Nephron (organoid): ENCODE measurements around the gene NRCAM.

Source experiments
- H3K27ac Mint-ChIP-seq, 3 experiments: 2 replicates each; pipeline ENCODE4 v1.8.0; 2020; ENCODE audit warnings: mixed read lengths in 3 of 3, mild to moderate bottlenecking in 2 of 3, moderate library complexity in 1 of 3
- H3K27me3 Mint-ChIP-seq: 2 replicates; pipeline ENCODE4 v1.8.0; 2021; ENCODE audit warnings: low read depth, mild to moderate bottlenecking, moderate library complexity, mixed read lengths
- H3K36me3 Mint-ChIP-seq: 2 replicates; pipeline ENCODE4 v1.8.0; 2020; ENCODE audit warnings: low read depth, mixed read lengths
- H3K4me1 Mint-ChIP-seq: 2 replicates; pipeline ENCODE4 v1.8.0; 2020; ENCODE audit warnings: mixed read lengths
- H3K4me3 Mint-ChIP-seq, 3 experiments: 2 replicates each; pipeline ENCODE4 v1.8.0; 2020; ENCODE audit warnings: mild to moderate bottlenecking in 3 of 3, mixed read lengths in 3 of 3, moderate library complexity in 2 of 3
- H3K9me3 Mint-ChIP-seq: 2 replicates; pipeline ENCODE4 v1.8.0; 2020; ENCODE audit warnings: mixed read lengths
- TF ChIP-seq, protein P1 (sequence below), 3 experiments: fragments of 200-600 bp; sonication (generic); IDR thresholded peaks; one replicate each; pipeline ENCODE4 v1.5.0; 2021; ENCODE audit warnings: antibody characterized with exemption in 3 of 3; ENCODE audit not compliant: unreplicated experiment in 3 of 3

The NRCAM gene

DNA sequence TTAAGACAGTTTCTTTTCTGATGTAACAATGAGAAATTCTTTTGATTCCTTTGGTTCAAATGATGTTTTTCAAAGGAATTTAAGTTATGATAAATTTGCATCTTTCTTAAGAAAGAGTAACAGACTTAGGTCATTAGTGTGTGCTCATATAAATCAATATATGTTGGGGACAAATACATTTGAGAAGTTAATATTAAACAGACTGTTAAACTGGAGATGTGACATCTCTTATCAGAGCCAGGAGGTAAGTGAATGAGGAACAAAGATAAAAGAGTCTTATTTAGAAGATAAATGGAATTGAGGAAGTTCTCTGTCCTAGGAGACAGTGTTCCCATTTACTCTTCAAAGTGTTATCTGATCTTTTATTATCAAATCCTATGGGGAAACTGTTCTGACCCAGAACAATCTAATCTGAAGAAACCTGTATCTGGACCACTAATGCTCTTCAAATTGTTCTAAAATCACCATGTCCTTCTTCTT, 221.2 kb downstream of the NRCAM start:
- TF ChIP-seq, protein P1, sequence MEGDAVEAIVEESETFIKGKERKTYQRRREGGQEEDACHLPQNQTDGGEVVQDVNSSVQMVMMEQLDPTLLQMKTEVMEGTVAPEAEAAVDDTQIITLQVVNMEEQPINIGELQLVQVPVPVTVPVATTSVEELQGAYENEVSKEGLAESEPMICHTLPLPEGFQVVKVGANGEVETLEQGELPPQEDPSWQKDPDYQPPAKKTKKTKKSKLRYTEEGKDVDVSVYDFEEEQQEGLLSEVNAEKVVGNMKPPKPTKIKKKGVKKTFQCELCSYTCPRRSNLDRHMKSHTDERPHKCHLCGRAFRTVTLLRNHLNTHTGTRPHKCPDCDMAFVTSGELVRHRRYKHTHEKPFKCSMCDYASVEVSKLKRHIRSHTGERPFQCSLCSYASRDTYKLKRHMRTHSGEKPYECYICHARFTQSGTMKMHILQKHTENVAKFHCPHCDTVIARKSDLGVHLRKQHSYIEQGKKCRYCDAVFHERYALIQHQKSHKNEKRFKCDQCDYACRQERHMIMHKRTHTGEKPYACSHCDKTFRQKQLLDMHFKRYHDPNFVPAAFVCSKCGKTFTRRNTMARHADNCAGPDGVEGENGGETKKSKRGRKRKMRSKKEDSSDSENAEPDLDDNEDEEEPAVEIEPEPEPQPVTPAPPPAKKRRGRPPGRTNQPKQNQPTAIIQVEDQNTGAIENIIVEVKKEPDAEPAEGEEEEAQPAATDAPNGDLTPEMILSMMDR (IDR thresholded peaks at IDR 0.05; ENCODE audit: unreplicated experiment in 3 of 3): no peak
- Mint-ChIP-seq H3K27me3 (peaks cover 4% of the 10 kb centered on the region), H3K27ac (no peak overlapping the region), H3K4me3 (no peak overlapping the region), H3K9me3 (no peaks in the 10 kb centered on the region), H3K36me3 (no peaks in the 10 kb centered on the region), H3K4me1 (no peaks in the 10 kb centered on the region)

DNA sequence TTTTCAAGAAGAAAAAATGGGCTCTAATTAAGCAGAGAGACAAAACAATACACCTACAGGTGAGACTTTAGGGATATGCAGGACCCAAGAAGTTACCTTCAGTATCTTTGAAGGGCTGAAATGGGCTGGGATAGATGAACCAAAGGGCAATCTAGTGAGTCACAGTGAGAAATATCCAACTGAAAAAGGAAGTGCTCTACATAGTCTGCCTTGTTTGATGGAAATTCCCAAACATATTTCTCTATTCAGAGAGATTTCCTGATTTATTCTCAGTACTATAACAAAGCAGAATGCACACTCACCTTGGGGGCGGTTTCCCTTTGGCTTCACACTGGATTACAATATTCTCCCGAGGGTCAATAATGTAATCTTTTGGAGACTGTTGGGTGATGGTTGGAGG, 222.0 kb downstream of the NRCAM start:
- H3K36me3 Mint-ChIP-seq: no peaks in the 10 kb centered on the region

GRCh38 chr7:108232076-108232475, 224.2 kb downstream of the NRCAM start:
- H3K27ac Mint-ChIP-seq: no peak overlapping the region
- H3K4me1 Mint-ChIP-seq: peaks cover 3% of the 10 kb centered on the region
- no peaks in the 10 kb centered on the region for H3K9me3 Mint-ChIP-seq
- TF ChIP-seq, protein P1 (IDR thresholded peaks at IDR 0.05; ENCODE audit: unreplicated experiment in 3 of 3): no peak
- no peaks in the 10 kb centered on the region for H3K36me3 Mint-ChIP-seq
- no peaks in the 10 kb centered on the region for H3K27me3 Mint-ChIP-seq
- H3K4me3 Mint-ChIP-seq: no peak overlapping the region

More for the DNA sequence above, 222.0 kb downstream of the NRCAM start:
- no peaks in the 10 kb centered on the region for H3K9me3 Mint-ChIP-seq
- TF ChIP-seq, protein P1 (IDR thresholded peaks at IDR 0.05; ENCODE audit: unreplicated experiment in 3 of 3): no peak
- H3K27me3 Mint-ChIP-seq: peaks cover 2% of the 10 kb centered on the region
- no peak overlapping the region for H3K4me3 Mint-ChIP-seq
- H3K4me1 Mint-ChIP-seq: no peaks in the 10 kb centered on the region
- no peak overlapping the region for H3K27ac Mint-ChIP-seq

DNA sequence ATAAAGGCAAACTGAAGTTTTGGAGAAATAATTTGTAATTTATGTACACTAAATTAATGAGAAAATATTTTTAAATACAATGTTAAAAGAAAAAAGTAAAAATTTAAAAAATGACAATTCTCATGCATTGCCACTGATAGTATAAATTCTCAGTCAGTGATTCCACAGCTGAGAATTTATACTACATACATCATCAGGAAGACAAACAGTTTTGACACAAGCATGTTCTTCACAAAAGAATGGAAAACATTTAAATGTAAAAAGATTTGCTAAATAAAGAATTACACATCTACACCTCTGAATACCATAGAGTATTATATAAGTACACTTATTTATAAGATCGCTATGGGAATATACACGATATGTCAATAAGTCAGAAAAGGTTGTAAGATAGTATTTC, 225.0 kb downstream of the NRCAM start:
- H3K9me3 Mint-ChIP-seq: no peaks in the 10 kb centered on the region
- H3K27ac Mint-ChIP-seq: no peak overlapping the region
- no peaks in the 10 kb centered on the region for H3K36me3 Mint-ChIP-seq
- TF ChIP-seq, protein P1 (IDR thresholded peaks at IDR 0.05; ENCODE audit: unreplicated experiment in 3 of 3): no peak
- peaks cover 8% of the 10 kb centered on the region for H3K4me1 Mint-ChIP-seq
- H3K27me3 Mint-ChIP-seq: no peaks in the 10 kb centered on the region
- H3K4me3 Mint-ChIP-seq: no peak overlapping the region

DNA sequence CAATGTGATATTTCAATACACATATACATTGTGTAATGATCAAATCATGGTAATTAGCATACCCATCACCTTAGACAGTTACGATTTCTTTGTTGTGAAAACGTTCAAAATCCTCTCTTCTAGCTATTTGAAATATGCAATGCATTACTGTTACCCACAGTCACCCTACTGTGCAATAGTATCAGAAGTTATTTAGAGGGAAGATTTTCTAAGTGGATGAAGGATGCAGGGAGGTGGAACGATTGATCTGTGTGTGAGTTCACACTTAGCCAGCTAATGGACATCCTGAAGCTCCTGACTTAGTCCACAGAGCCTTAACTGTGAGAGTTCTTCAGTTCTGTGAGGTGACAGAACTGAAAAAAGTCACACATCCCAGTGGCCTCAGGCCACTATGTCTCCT, 228.9 kb downstream of the NRCAM start:
- Mint-ChIP-seq H3K27me3 (no peaks in the 10 kb centered on the region), H3K4me3 (no peak overlapping the region), H3K4me1 (peaks cover 8% of the 10 kb centered on the region), H3K9me3 (no peaks in the 10 kb centered on the region), H3K27ac (no peak overlapping the region), H3K36me3 (no peaks in the 10 kb centered on the region)
- TF ChIP-seq, protein P1 (IDR thresholded peaks at IDR 0.05; ENCODE audit: unreplicated experiment in 3 of 3): no peak

GRCh38 chr7:108226816-108227299, 229.4 kb downstream of the NRCAM start:
- TF ChIP-seq, protein P1 (IDR thresholded peaks at IDR 0.05; ENCODE audit: unreplicated experiment in 3 of 3): no peak
- H3K27me3 Mint-ChIP-seq: no peaks in the 10 kb centered on the region
- H3K36me3 Mint-ChIP-seq: no peaks in the 10 kb centered on the region
- H3K4me3 Mint-ChIP-seq: no peak overlapping the region
- no peaks in the 10 kb centered on the region for H3K9me3 Mint-ChIP-seq
- peaks cover 8% of the 10 kb centered on the region for H3K4me1 Mint-ChIP-seq
- H3K27ac Mint-ChIP-seq: no peak overlapping the region
